MM.1S (cell line): ENCODE measurements around the gene IL22RA1.

Experiments
- CTCF ChIP-seq: fragments of 300-600 bp; sonication (generic); IDR thresholded peaks from 2 replicates; pipeline ENCODE4 v1.5.1; 2016; ENCODE audit warnings: antibody characterized with exemption, low read length, mixed read lengths
- EZH2phosphoT487 ChIP-seq: fragments of 300-600 bp; sonication (generic); IDR thresholded peaks from 2 replicates; pipeline ENCODE4 v1.6.1; 2018; ENCODE audit warnings: antibody characterized with exemption, low read length

- TF ChIP-seq CTCF: no peak
- TF ChIP-seq EZH2phosphoT487: no peak
Observed at GRCh38 chr1:24182061-24182460, 39.1 kb upstream of the IL22RA1 start.
